Right ventricle myocardium inferior (tissue), 1 donor: ENCODE results near the gene RUBCNL. TPM values are rescaled to one million over a fixed set of nuclear protein-coding genes. Genes with fewer than 3 reads are reported as not detected.

ENCODE experiments used
- ATAC-seq: fragments of 200-7000 bp; cut with Tn5 transposase; one replicate; pipeline ENCODE4 v1.9.1; 2020; ENCODE audit warnings: mild to moderate bottlenecking, moderate library complexity
- DNase-seq: peaks from one replicate; pipeline ENCODE4 v3.0.0; 2021; ENCODE audit errors: missing footprints
- intact Hi-C: fragments of 100-400 bp; cut with DNase I; formaldehyde crosslinking; loops from one replicate; pipeline ENCODE4 v1.11.0; 2022
- total RNA-seq: library from RNA; stranded (reverse); fragmentation: NEBNext Ultra II Directional; extraction: Animal tissue kit (Norgen Biotek cat#: 25700); gene quantifications from one replicate; pipeline ENCODE4 v1.2.1, GENCODE V29; 2021
- donor health status: DM: no; HTN: yes; CAD: no; lungs with severe emphysema.

Gene RUBCNL
- total RNA-seq, 1 donor from 2014 or later, result 0.51 TPM

GRCh38 chr13:46315491-46316075, 71.5 kb downstream of the RUBCNL start:
- ATAC-seq, result no peak
- DNase-seq, result no peak
- intact Hi-C loops, result no loop called here

DNA sequence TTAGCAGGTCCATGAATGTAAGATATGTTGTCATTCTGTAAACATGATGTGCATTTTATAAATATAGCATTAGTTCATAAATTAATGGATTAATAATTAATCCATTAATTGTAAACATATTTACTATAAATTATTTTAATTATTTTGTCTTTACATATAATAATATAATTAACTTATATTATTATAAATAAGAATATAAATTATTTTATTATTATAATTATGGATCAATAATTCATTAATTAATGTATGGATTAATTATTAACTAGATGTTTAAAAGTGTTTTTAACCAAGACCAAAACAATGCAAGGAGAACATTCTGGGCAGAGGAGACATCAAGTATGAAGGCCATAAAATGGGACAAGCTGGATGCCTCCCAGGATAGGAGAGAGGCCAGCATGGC, 72.0 kb downstream of the RUBCNL start:
- DNase-seq (no peak), ATAC-seq (no peak)
- intact Hi-C loops, result no loop called here

DNA sequence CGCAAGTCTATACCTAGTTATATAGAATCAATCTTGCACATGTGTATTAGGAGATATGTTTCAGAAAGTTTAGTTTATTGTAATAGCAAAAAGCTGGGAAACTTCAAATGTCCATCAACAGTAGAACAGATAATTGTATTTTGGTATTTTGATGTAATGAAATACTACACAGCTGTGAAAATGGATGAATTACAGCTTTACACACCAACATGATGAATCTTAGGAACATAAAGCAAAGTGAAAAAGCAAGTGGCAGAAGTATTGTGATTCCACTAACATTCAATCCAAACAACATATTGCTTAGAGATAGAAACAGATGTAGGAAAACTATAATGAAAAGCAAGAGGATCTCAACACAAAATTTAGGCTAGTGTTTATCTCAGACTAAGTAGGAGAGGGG, 72.5 kb downstream of the RUBCNL start:
- intact Hi-C loops, result no loop called here
- DNase-seq, result no peak
- ATAC-seq, result no peak

DNA sequence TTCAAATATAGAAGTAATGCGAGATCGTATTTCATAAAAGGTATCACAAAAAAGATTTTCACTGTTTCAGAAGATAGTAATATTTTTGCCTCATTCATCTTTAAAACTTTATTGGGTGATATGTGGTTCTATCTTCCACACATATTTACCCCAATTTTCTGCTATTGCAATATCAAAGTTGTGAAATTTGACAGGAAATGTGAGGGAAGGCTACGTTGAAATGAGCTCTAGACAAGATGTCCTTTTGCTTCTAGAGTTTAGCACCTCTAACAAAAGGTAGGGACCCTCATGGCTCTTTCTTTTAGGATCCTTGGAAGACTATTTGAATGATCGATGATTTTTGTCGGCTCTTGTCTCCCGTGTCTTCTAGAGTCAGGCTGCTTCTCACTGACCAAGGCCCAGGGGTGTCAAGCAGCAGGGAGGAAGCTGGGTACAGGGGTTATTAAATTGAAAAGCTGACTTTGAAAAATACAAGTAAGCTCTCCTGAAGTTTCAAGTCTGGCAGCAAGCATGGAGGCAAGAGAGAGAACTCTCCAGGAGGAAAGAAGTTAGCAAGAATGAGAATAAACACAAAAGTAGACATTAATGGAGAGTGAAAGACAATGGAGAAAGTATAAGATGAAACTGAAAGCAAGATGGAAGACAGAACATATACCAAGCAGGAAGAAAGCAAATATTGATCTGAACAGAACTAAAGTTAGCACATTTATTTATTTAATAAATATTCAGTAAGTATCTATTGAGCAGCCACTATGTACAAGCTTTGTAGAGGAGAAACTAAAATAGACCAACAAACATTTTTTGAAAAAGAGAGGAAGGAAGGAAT, 73.4 kb downstream of the RUBCNL start:
- no peak for ATAC-seq
- intact Hi-C loops, result no loop called here
- no peak for DNase-seq

DNA sequence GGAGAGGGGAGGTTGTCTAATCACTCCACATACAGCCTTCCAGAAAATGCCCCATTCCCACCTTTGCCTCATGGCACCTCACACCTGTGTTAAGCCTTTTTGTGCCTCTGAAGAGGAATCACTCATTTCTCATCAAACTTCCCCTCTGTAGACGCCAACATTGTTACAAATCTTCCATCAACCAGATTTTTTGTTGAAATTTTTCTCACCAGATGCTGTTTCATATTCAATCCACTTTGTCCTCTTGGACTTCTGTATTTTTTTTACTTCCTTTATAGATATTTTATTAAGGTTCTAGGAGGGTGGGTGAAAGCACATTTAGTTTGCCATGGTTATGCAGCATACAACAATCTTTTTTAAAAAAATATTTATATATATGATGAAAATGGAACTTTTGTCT, 74.0 kb downstream of the RUBCNL start:
- intact Hi-C loops, result no loop called here
- DNase-seq (no peak), ATAC-seq (no peak)

DNA sequence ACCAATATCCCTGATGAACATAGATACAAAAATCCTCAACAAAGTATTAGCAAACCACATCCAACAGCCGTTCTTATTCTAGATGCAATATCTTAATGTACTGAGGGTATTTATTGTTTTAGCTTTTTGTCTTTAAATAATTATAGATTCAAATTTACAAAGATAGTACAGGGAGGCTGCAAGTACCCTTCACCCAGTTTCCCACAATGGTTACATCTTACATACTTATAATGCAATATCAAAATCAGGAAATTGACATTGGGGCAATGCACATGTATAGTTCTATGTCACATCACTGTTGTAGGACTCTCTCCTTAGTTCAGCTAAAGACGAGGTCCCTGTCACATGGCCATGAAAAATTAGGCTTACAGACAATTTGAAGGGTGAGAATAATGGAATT, 75.8 kb downstream of the RUBCNL start:
- DNase-seq (no peak), ATAC-seq (no peak)
- intact Hi-C loops, result no loop called here

DNA sequence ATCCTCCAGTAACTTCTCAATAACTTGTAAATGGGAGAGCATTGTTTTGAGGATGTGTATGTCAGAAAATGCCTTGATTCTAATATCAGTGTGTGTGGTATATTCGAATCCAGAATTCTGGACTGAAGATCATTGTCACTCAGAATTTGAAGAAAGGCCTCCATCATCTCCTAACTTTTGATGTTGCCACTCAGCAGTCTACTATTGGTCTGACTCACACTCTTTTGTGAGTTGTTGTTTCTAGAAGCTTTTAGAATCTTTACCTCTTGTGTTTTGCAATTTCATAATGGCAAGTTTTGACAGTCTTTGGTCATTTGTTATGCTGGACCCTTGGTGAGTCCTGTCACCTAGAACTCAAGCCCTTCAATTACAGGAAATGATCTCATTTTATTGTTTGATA, 77.0 kb downstream of the RUBCNL start:
- ATAC-seq, result no peak
- DNase-seq, result no peak
- intact Hi-C loops, result no loop called here

DNA sequence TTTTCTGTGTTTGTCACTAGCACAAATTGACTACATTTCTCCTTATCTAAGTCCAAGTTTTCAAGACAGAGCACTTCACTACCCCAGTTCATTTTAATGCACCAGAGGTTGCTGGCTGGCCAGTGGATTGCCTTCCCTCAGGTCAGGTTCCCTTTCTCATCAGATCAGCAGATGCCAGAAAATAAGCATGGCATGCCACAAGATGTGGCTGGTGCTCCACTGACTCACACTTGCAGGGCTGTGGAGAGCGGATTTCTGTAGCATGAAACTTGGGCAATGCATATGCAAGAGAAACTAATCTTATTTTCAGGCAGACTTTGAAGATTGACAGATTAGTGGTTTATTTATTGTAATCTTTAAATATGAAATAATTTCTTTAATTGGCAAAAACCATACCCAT, 79.5 kb downstream of the RUBCNL start:
- no peak for DNase-seq
- ATAC-seq, result no peak
- intact Hi-C loops, result no loop called here

- DNase-seq (no peak), ATAC-seq (no peak)
- intact Hi-C loops, result no loop called here
These were observed 82.5 kb downstream of the RUBCNL start for GRCh38 chr13:46304546-46304945.

DNA sequence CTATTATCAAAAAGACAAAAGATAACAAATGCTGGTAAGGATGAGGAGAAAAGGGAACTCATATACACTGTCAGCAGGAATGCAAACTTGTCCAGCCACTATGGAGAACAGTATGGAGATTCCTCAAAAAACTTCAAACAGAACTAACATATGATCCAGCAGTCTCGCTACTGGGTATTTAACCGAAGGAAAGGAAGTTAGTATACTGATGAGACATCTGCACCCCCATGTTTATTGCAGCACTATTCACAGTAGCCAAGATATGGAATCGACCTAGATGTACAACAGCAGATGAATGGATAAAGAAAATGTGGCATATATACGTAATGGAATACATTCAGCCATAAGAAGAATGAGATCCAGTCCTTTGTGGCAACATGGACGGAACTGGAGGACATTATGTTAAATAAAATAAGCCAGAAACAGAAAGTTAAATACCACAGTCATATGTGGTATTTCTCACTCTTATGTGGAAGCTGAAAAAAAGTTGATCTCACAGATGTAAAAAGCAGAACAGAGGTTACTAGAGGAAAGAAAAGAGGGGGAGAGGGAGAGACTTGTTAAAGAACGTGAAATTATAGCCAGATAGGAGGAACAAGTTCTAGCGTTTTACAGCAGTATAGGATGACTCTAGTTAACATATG, 83.2 kb downstream of the RUBCNL start:
- no peak for DNase-seq
- no peak for ATAC-seq
- intact Hi-C loops, result no loop called here

GRCh38 chr13:46297361-46297811, 89.7 kb downstream of the RUBCNL start:
- intact Hi-C loops, result no loop called here
- DNase-seq (no peak), ATAC-seq (no peak)

GRCh38 chr13:46296921-46297320, 90.1 kb downstream of the RUBCNL start:
- ATAC-seq, result peak; percentile 42
- no peak for DNase-seq
- intact Hi-C loops, result no loop called here

GRCh38 chr13:46296115-46296822, 90.8 kb downstream of the RUBCNL start:
- ATAC-seq (peak; percentile 85), DNase-seq (no peak)
- intact Hi-C loops, result no loop called here

GRCh38 chr13:46295491-46296114, 91.4 kb downstream of the RUBCNL start:
- intact Hi-C loops, result no loop called here
- DNase-seq, result peak; percentile 44
- ATAC-seq, result peak; percentile 45

DNA sequence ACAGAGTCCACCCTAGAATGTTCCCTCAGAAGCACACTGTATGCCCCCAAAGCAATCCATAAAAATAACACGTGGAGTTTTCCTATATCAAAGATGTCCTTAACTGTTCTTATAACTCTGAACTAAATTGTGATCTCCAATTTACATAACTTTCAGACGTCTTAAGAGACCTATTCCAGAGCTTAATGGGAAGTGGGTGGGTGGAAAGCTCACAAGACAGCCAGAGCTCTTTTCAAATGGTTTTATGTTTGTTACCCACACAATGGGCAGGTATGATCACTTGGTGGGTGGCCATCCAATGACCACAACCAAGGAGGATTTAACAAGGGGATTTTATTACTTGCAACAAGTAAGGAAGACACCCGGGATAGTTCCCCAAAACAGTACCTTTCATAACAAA, 93.6 kb downstream of the RUBCNL start:
- DNase-seq (no peak), ATAC-seq (no peak)
- intact Hi-C loops, result no loop called here
